IPS DF 6.9 (cell line): ENCODE data around the gene IRF8.

ENCODE experiments used
- DNase-seq: peaks from one replicate; pipeline ENCODE4 v3.0.0-alpha.2; 2013; ENCODE audit warnings: low read depth, low spot score
- H3K27ac ChIP-seq: one replicate; pipeline ENCODE4 v1.5.1; 2013; ENCODE audit warnings: low read length, control low read depth
- H3K27me3 ChIP-seq: 2 replicates; pipeline ENCODE4 v1.6.1; 2013; ENCODE audit warnings: mild to moderate bottlenecking, low read length; ENCODE audit not compliant: control insufficient read depth, insufficient read depth
- H3K36me3 ChIP-seq: 2 replicates; pipeline ENCODE4 v1.6.1; 2013; ENCODE audit warnings: low read length; ENCODE audit not compliant: control insufficient read depth, insufficient read depth
- H3K4me1 ChIP-seq: 2 replicates; pipeline ENCODE4 v1.6.1; 2013; ENCODE audit warnings: low read length; ENCODE audit not compliant: control insufficient read depth, insufficient read depth
- H3K4me3 ChIP-seq: 2 replicates; pipeline ENCODE4 v1.5.1; 2013; ENCODE audit warnings: mild to moderate bottlenecking, low read length
- H3K9me3 ChIP-seq: 2 replicates; pipeline ENCODE4 v1.6.1; 2013; ENCODE audit warnings: low read length, inconsistent platforms; ENCODE audit not compliant: control insufficient read depth, insufficient read depth
- WGBS: extraction: QIAGEN DNeasy Blood & Tissue Kit; methylation state at CpG from one replicate; pipeline ENCODE4 v1.1.7; 2013; ENCODE audit warnings: mixed read lengths, missing lambda C conversion rate; ENCODE audit not compliant: insufficient read length, insufficient coverage; 5-methylcytosine and 5-hydroxymethylcytosine counted together

The IRF8 gene

GRCh38 chr16:85891776-85892166, 7.2 kb upstream of the IRF8 start:
- Histone ChIP-seq H3K36me3 (no peaks in the 10 kb centered on the region), H3K4me1 (no peaks in the 10 kb centered on the region), H3K27me3 (no peaks in the 10 kb centered on the region), H3K4me3 (no peak overlapping the region), H3K9me3 (no peaks in the 10 kb centered on the region), H3K27ac (no peak overlapping the region)
- WGBS = no CpG with 5 or more reads among the region's 10 CpGs
- no peak for DNase-seq

GRCh38 chr16:85892760-85893159, 6.2 kb upstream of the IRF8 start:
- no peaks in the 10 kb centered on the region for H3K9me3 ChIP-seq
- DNase-seq = no peak
- H3K27me3 ChIP-seq = peaks cover 4% of the 10 kb centered on the region; the same call in 1 of the 2 replicates
- no peak overlapping the region for H3K4me3 ChIP-seq
- no CpG with 5 or more reads among the region's 4 CpGs for WGBS
- no peaks in the 10 kb centered on the region for H3K4me1 ChIP-seq
- H3K27ac ChIP-seq = no peak overlapping the region
- H3K36me3 ChIP-seq = no peaks in the 10 kb centered on the region

GRCh38 chr16:85894266-85894665, 4.7 kb upstream of the IRF8 start:
- H3K4me1 ChIP-seq = peaks cover 2% of the 10 kb centered on the region; the same call in 1 of the 2 replicates
- no CpG with 5 or more reads among the region's 6 CpGs for WGBS
- no peaks in the 10 kb centered on the region for H3K36me3 ChIP-seq
- no peak overlapping the region for H3K27ac ChIP-seq
- H3K27me3 ChIP-seq = peaks cover 10% of the 10 kb centered on the region
- H3K9me3 ChIP-seq = no peaks in the 10 kb centered on the region
- DNase-seq = no peak
- no peak overlapping the region for H3K4me3 ChIP-seq

GRCh38 chr16:85897382-85897781, 1.6 kb upstream of the IRF8 start:
- Histone ChIP-seq H3K4me1 (peaks cover 2% of the 10 kb centered on the region; the same call in 1 of the 2 replicates), H3K4me3 (no peak overlapping the region), H3K27ac (no peak overlapping the region), H3K9me3 (no peaks in the 10 kb centered on the region), H3K36me3 (no peaks in the 10 kb centered on the region), H3K27me3 (peaks cover 17% of the 10 kb centered on the region)
- no peak for DNase-seq
- no CpG with 5 or more reads among the region's 2 CpGs for WGBS

GRCh38 chr16:85899444-85899843, 482 bp downstream of the IRF8 start:
- peaks cover 2% of the 10 kb centered on the region; the same call in 1 of the 2 replicates for H3K4me1 ChIP-seq
- no peaks in the 10 kb centered on the region for H3K9me3 ChIP-seq
- no peak overlapping the region for H3K4me3 ChIP-seq
- WGBS = no CpG with 5 or more reads among the region's 7 CpGs
- H3K36me3 ChIP-seq = no peaks in the 10 kb centered on the region
- no peak overlapping the region for H3K27ac ChIP-seq
- H3K27me3 ChIP-seq = peaks cover 17% of the 10 kb centered on the region
- DNase-seq = no peak

- no peak overlapping the region for H3K27ac ChIP-seq
- no peak for DNase-seq
- WGBS = no CpG with 5 or more reads among the region's 17 CpGs
- peaks cover 2% of the 10 kb centered on the region; the same call in 1 of the 2 replicates for H3K4me1 ChIP-seq
- H3K4me3 ChIP-seq = no peak overlapping the region
- H3K36me3 ChIP-seq = no peaks in the 10 kb centered on the region
- peaks cover 17% of the 10 kb centered on the region for H3K27me3 ChIP-seq
- no peaks in the 10 kb centered on the region for H3K9me3 ChIP-seq
Measured at GRCh38 chr16:85900027-85900792, 1.2 kb downstream of the IRF8 start.

- Histone ChIP-seq H3K4me3 (no peak overlapping the region), H3K36me3 (no peaks in the 10 kb centered on the region), H3K9me3 (no peaks in the 10 kb centered on the region), H3K4me1 (peaks cover 2% of the 10 kb centered on the region; the same call in 1 of the 2 replicates), H3K27ac (no peak overlapping the region), H3K27me3 (peaks cover 17% of the 10 kb centered on the region)
- no peak for DNase-seq
- WGBS = no CpG with 5 or more reads among the region's 4 CpGs
Measured at GRCh38 chr16:85901110-85901509, 2.1 kb downstream of the IRF8 start.

- H3K4me1 ChIP-seq = peaks cover 2% of the 10 kb centered on the region; the same call in 1 of the 2 replicates
- no CpG with 5 or more reads among the region's 7 CpGs for WGBS
- no peak overlapping the region for H3K27ac ChIP-seq
- no peak for DNase-seq
- H3K27me3 ChIP-seq = peaks cover 17% of the 10 kb centered on the region
- no peak overlapping the region for H3K4me3 ChIP-seq
- H3K36me3 ChIP-seq = no peaks in the 10 kb centered on the region
- H3K9me3 ChIP-seq = no peaks in the 10 kb centered on the region
Measured at GRCh38 chr16:85901773-85902365, 2.9 kb downstream of the IRF8 start.

GRCh38 chr16:85902366-85903155, 3.6 kb downstream of the IRF8 start:
- H3K27ac ChIP-seq = no peak overlapping the region
- no CpG with 5 or more reads among the region's 20 CpGs for WGBS
- H3K4me1 ChIP-seq = peaks cover 2% of the 10 kb centered on the region; the same call in 1 of the 2 replicates
- no peaks in the 10 kb centered on the region for H3K9me3 ChIP-seq
- H3K36me3 ChIP-seq = no peaks in the 10 kb centered on the region
- no peak for DNase-seq
- no peak overlapping the region for H3K4me3 ChIP-seq
- H3K27me3 ChIP-seq = peaks cover 13% of the 10 kb centered on the region

- Histone ChIP-seq H3K27ac (no peak overlapping the region), H3K27me3 (peaks cover 9% of the 10 kb centered on the region; the same call in 1 of the 2 replicates), H3K4me1 (no peaks in the 10 kb centered on the region), H3K9me3 (no peaks in the 10 kb centered on the region), H3K4me3 (no peak overlapping the region), H3K36me3 (no peaks in the 10 kb centered on the region)
- no peak for DNase-seq
- no CpG with 5 or more reads among the region's 6 CpGs for WGBS
Measured at GRCh38 chr16:85903559-85903958, 4.6 kb downstream of the IRF8 start.
